Spleen (tissue), 7 donors: ENCODE measurements around the gene CLEC3B.

Source experiments
- CTCF ChIP-seq, 11 experiments: fragments of 200-600 bp in 7 of 11; fragments of 450-650 bp in 4 of 11; sonication (generic) in 4 of 11; IDR thresholded peaks in 8 of 11; conservative IDR thresholded peaks in 3 of 11; 1 replicate in 7 of 11; 2 replicates in 4 of 11; pipeline versions ENCODE4 v1.4.0 to v1.8.0; 2016 to 2021; ENCODE audit warnings: antibody characterized with exemption in 11 of 11, inconsistent platforms in 4 of 11, mild to moderate bottlenecking in 1 of 11
- POLR2A ChIP-seq, 3 donors: fragments of 450-650 bp; IDR thresholded peaks; one replicate each; pipeline ENCODE4 v1.5.1; 2017; ENCODE audit warnings: antibody characterized with exemption in 3 of 3, mild to moderate bottlenecking in 1 of 3
- POLR2AphosphoS5 ChIP-seq, 3 donors: sonication (generic); formaldehyde crosslinking; IDR thresholded peaks; one replicate each; pipeline ENCODE4 v1.5.1; 2017; ENCODE audit warnings: antibody characterized with exemption in 3 of 3
- donor health status: DM: no; HTN: no; CAD: no; lungs with moderate emphysema.
- donor health status: DM: no; HTN: no; CAD: no.
- donor health status: DM: no; HTN: no; CAD: no.

- TF ChIP-seq POLR2AphosphoS5 (IDR thresholded peaks at IDR 0.05) (no peak), CTCF (IDR thresholded peaks at IDR 0.05 in 8 of 11, conservative IDR thresholded peaks at IDR 0.05 in 3 of 11) (no peak), POLR2A (IDR thresholded peaks at IDR 0.05) (no peak)
These were observed 38.8 kb upstream of the CLEC3B start for GRCh38 chr3:44987332-44987731.
